ENCODE measurements around the gene AP1M2. TPM values are rescaled to one million over a fixed set of nuclear protein-coding genes. Genes with fewer than 3 reads are reported as not detected.

Gene AP1M2
- total RNA-seq, 1 experiment from 2014 or later, result 127 TPM

GRCh38 chr19:10565567-10566407, 21.3 kb downstream of the AP1M2 start, which contains the start of gene KRI1 (continued):
- TF ChIP-seq ERG (CRISPR knock-in tag; IDR thresholded peaks at IDR 0.05) (no peak), ARID4B (CRISPR knock-in tag; IDR thresholded peaks at IDR 0.05; ENCODE audit: borderline replicate concordance) (peak; percentile 98), E2F4 (CRISPR knock-in tag; IDR thresholded peaks at IDR 0.05; ENCODE audit: borderline replicate concordance, low read depth) (no peak; the same call in 1 of the 2 replicates), ATF6 (CRISPR knock-in tag; IDR thresholded peaks at IDR 0.05) (0 out of 2 replicates have a peak, but pooled peaks have one; percentile 17), GABPB1 (CRISPR knock-in tag; IDR thresholded peaks at IDR 0.05) (peak; percentile 72), FOXK1 (CRISPR knock-in tag; IDR thresholded peaks at IDR 0.05) (peak; percentile 87), TEAD4 (CRISPR knock-in tag; IDR thresholded peaks at IDR 0.05) (peak; percentile 68; the same call in 1 of the 2 replicates), ZNF219 (CRISPR knock-in tag; IDR thresholded peaks at IDR 0.05; ENCODE audit: borderline replicate concordance) (peak; percentile 84), ZNF317 (CRISPR knock-in tag; IDR thresholded peaks at IDR 0.05; ENCODE audit: borderline replicate concordance, low read depth) (0 out of 2 replicates have a peak, but pooled peaks have one; percentile 13)
- TF ChIP-seq, protein P1, sequence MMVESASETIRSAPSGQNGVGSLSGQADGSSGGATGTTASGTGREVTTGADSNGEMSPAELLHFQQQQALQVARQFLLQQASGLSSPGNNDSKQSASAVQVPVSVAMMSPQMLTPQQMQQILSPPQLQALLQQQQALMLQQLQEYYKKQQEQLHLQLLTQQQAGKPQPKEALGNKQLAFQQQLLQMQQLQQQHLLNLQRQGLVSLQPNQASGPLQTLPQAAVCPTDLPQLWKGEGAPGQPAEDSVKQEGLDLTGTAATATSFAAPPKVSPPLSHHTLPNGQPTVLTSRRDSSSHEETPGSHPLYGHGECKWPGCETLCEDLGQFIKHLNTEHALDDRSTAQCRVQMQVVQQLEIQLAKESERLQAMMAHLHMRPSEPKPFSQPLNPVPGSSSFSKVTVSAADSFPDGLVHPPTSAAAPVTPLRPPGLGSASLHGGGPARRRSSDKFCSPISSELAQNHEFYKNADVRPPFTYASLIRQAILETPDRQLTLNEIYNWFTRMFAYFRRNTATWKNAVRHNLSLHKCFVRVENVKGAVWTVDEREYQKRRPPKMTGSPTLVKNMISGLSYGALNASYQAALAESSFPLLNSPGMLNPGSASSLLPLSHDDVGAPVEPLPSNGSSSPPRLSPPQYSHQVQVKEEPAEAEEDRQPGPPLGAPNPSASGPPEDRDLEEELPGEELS (CRISPR knock-in tag; IDR thresholded peaks at IDR 0.05), result peak; percentile 95
- TF ChIP-seq, protein P2, sequence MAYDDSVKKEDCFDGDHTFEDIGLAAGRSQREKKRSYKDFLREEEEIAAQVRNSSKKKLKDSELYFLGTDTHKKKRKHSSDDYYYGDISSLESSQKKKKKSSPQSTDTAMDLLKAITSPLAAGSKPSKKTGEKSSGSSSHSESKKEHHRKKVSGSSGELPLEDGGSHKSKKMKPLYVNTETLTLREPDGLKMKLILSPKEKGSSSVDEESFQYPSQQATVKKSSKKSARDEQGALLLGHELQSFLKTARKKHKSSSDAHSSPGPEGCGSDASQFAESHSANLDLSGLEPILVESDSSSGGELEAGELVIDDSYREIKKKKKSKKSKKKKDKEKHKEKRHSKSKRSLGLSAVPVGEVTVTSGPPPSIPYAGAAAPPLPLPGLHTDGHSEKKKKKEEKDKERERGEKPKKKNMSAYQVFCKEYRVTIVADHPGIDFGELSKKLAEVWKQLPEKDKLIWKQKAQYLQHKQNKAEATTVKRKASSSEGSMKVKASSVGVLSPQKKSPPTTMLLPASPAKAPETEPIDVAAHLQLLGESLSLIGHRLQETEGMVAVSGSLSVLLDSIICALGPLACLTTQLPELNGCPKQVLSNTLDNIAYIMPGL (CRISPR knock-in tag; IDR thresholded peaks at IDR 0.05), result peak; percentile 94
- TF ChIP-seq, protein P3, sequence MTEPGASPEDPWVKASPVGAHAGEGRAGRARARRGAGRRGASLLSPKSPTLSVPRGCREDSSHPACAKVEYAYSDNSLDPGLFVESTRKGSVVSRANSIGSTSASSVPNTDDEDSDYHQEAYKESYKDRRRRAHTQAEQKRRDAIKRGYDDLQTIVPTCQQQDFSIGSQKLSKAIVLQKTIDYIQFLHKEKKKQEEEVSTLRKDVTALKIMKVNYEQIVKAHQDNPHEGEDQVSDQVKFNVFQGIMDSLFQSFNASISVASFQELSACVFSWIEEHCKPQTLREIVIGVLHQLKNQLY (CRISPR knock-in tag; IDR thresholded peaks at IDR 0.05), result 0 out of 2 replicates have a peak, but pooled peaks have one; percentile 80

All from WTC11 (cell line).